Measurements from ENCODE around the gene EEF1A2.

- TF ChIP-seq, protein P1, sequence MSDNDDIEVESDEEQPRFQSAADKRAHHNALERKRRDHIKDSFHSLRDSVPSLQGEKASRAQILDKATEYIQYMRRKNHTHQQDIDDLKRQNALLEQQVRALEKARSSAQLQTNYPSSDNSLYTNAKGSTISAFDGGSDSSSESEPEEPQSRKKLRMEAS (IDR thresholded peaks at IDR 0.05): no peak
- no peak for TF ChIP-seq ZBTB7A (IDR thresholded peaks at IDR 0.05; ENCODE audit: low read depth)
- no peak for TF ChIP-seq REST (IDR thresholded peaks at IDR 0.05; ENCODE audit: low read depth)
- no peak for TF ChIP-seq NFIC (IDR thresholded peaks at IDR 0.05)
- no peak for TF ChIP-seq TCF12 (IDR thresholded peaks at IDR 0.05; ENCODE audit: low read depth)
Measured at GRCh38 chr20:63491078-63491477, 7.8 kb downstream of the EEF1A2 start.
